IMR-90 (cell line): ENCODE measurements around the gene FAM227B. TPM values are rescaled to one million over a fixed set of nuclear protein-coding genes. Genes with fewer than 3 reads are reported as not detected.

ENCODE experiments used
- ATAC-seq: fragments of 200-7000 bp; cut with Tn5 transposase; 2 replicates; pipeline ENCODE4 v1.9.1; 2020; ENCODE audit warnings: low read depth, mild to moderate bottlenecking, moderate library complexity
- BruUV-seq: library from RNA; stranded (reverse); fragments of 400-500 nt; replicated peaks from 2 replicates; lab custom pipeline; 2021; lab: Mats Ljungman, UMichigan
- CTCF ChIA-PET: fragments of 300-600 bp; formaldehyde crosslinking; extraction: SDS; loops from one replicate; lab custom pipeline; 2021; ENCODE audit warnings: antibody characterized with exemption; lab: Yijun Ruan, JAX
- POLR2A ChIA-PET: fragments of 300-600 bp; sonication (Branson Sonifier 250); formaldehyde crosslinking; loops from one replicate; lab custom pipeline; 2022; ENCODE audit warnings: antibody characterized with exemption; ENCODE audit not compliant: unreplicated experiment; lab: Charles Lee
- DNase-seq: peaks from one replicate; pipeline ENCODE4 v3.0.0; 2013
- H2AFZ ChIP-seq: replicated peaks from 2 replicates; pipeline ENCODE3; 2013; ENCODE audit warnings: low read length, mild to moderate bottlenecking; ENCODE audit not compliant: poor library complexity
- H2AK5ac ChIP-seq: 2 replicates; pipeline ENCODE4 v1.6.1; 2013; ENCODE audit warnings: low read depth, low read length, inconsistent platforms
- H2AK9ac ChIP-seq: replicated peaks from 2 replicates; pipeline ENCODE3; 2013; ENCODE audit warnings: mild to moderate bottlenecking, low read depth, low read length, moderate library complexity; ENCODE audit not compliant: poor library complexity
- H2BK120ac ChIP-seq: 2 replicates; pipeline ENCODE4 v1.6.1; 2013; ENCODE audit warnings: low read depth, low read length, inconsistent platforms
- H2BK15ac ChIP-seq: 3 replicates; pipeline ENCODE4 v1.6.1; 2013; ENCODE audit warnings: low read depth, low read length, inconsistent platforms
- H2BK20ac ChIP-seq: 2 replicates; pipeline ENCODE4 v1.6.1; 2013; ENCODE audit warnings: low read depth, mild to moderate bottlenecking, inconsistent platforms, low read length, moderate library complexity
- H2BK5ac ChIP-seq: 2 replicates; pipeline ENCODE4 v1.6.1; 2013; ENCODE audit warnings: mild to moderate bottlenecking, low read depth, low read length, inconsistent platforms; ENCODE audit not compliant: poor library complexity, severe bottlenecking
- H3K14ac ChIP-seq: replicated peaks from 2 replicates; pipeline ENCODE4 v1.6.1; 2013; ENCODE audit warnings: low read depth, low read length, inconsistent platforms
- H3K18ac ChIP-seq: 2 replicates; pipeline ENCODE4 v1.6.1; 2013; ENCODE audit warnings: low read depth, low read length, control low read depth
- H3K23ac ChIP-seq: 2 replicates; pipeline ENCODE4 v1.6.1; 2013; ENCODE audit warnings: low read depth, low read length, inconsistent platforms
- H3K27ac ChIP-seq: 2 replicates; pipeline ENCODE4 v1.5.1; 2013; ENCODE audit warnings: mild to moderate bottlenecking, control low read depth, low read length; ENCODE audit not compliant: insufficient read depth
- H3K27me3 ChIP-seq: 2 replicates; pipeline ENCODE4 v1.6.1; 2013; ENCODE audit warnings: low read length; ENCODE audit not compliant: control insufficient read depth, insufficient read depth
- H3K36me3 ChIP-seq: 2 replicates; pipeline ENCODE4 v1.6.1; 2013; ENCODE audit warnings: low read length, mixed read lengths; ENCODE audit not compliant: control insufficient read depth, insufficient read depth
- H3K4ac ChIP-seq: 2 replicates; pipeline ENCODE4 v1.6.1; 2013; ENCODE audit warnings: low read depth, low read length, inconsistent platforms
- H3K4me1 ChIP-seq: 2 replicates; pipeline ENCODE4 v1.6.1; 2013; ENCODE audit warnings: low read length, mixed read lengths; ENCODE audit not compliant: control insufficient read depth, insufficient read depth
- H3K4me2 ChIP-seq: 2 replicates; pipeline ENCODE4 v1.6.1; 2013; ENCODE audit warnings: low read depth, mild to moderate bottlenecking, control low read depth, low read length, moderate library complexity
- H3K4me3 ChIP-seq: 2 replicates; pipeline ENCODE4 v1.5.1; 2013; ENCODE audit warnings: low read depth, mild to moderate bottlenecking, control low read depth, low read length, moderate library complexity; ENCODE audit not compliant: insufficient read depth
- H3K56ac ChIP-seq: 2 replicates; pipeline ENCODE4 v1.6.1; 2013; ENCODE audit warnings: low read length, inconsistent platforms; ENCODE audit not compliant: insufficient read depth; ENCODE audit errors: extremely low read depth
- H3K79me1 ChIP-seq, 2 experiments: 2 replicates each; pipeline ENCODE4 v1.6.1; 2013; ENCODE audit warnings: low read length in 2 of 2, inconsistent platforms in 1 of 2, low read depth in 1 of 2
- H3K9ac ChIP-seq: 2 replicates; pipeline ENCODE4 v1.6.1; 2013; ENCODE audit warnings: low read depth, low read length, control low read depth
- H3K9me1 ChIP-seq: 2 replicates; pipeline ENCODE4 v1.6.1; 2013; ENCODE audit warnings: low read length, inconsistent platforms; ENCODE audit not compliant: insufficient read depth
- H3K9me3 ChIP-seq: 2 replicates; pipeline ENCODE4 v1.6.1; 2013; ENCODE audit warnings: low read length; ENCODE audit not compliant: control insufficient read depth, insufficient read depth
- H4K20me1 ChIP-seq: 2 replicates; pipeline ENCODE4 v1.6.1; 2013; ENCODE audit warnings: low read length, inconsistent platforms; ENCODE audit not compliant: insufficient read depth
- H4K5ac ChIP-seq: 2 replicates; pipeline ENCODE4 v1.6.1; 2013; ENCODE audit warnings: mild to moderate bottlenecking, low read depth, low read length, control low read depth
- H4K8ac ChIP-seq, 2 experiments: 2 replicates each; pipeline ENCODE4 v1.6.1; 2013; ENCODE audit warnings: low read depth in 2 of 2, low read length in 2 of 2, control low read depth in 1 of 2, inconsistent platforms in 1 of 2
- H4K91ac ChIP-seq: 2 replicates; pipeline ENCODE4 v1.6.1; 2013; ENCODE audit warnings: low read depth, low read length, inconsistent platforms; ENCODE audit not compliant: insufficient read depth
- CEBPB ChIP-seq: IDR thresholded peaks from 2 replicates; pipeline ENCODE4 v1.6.1; 2012; ENCODE audit warnings: low read depth, low read length, improper control_type of control experiment
- FOS ChIP-seq: fragments of 150-350 bp; IDR thresholded peaks from 2 replicates; pipeline ENCODE4 v1.6.1; 2016; ENCODE audit warnings: low read depth, low read length
- MAFK ChIP-seq: IDR thresholded peaks from 2 replicates; pipeline ENCODE4 v1.6.1; 2012; ENCODE audit warnings: low read depth, low read length, improper control_type of control experiment
- NFE2L2 ChIP-seq: fragments of 150-350 bp; IDR thresholded peaks from 2 replicates; pipeline ENCODE4 v1.6.1; 2016; ENCODE audit warnings: low read depth, mild to moderate bottlenecking, low read length
- USF2 ChIP-seq: fragments of 150-350 bp; IDR thresholded peaks from 2 replicates; pipeline ENCODE4 v1.6.1; 2017; ENCODE audit warnings: mild to moderate bottlenecking, antibody characterized with exemption, low read length, low read depth
- WGBS, 2 experiments: methylation state at CpG; one replicate each; pipeline versions ENCODE4 v1.1.5 to v1.1.7; 2013; ENCODE audit warnings: missing lambda C conversion rate in 2 of 2; ENCODE audit not compliant: insufficient read length in 1 of 2; ENCODE audit errors: extremely low coverage in 2 of 2; 5-methylcytosine and 5-hydroxymethylcytosine counted together
- dilution Hi-C: fragments of 300-500 bp; cut with HindIII; formaldehyde crosslinking; loops from one replicate; pipeline ENCODE4 v1.14.3; 2018; ENCODE audit warnings: low sequenced_read_pairs; ENCODE audit not compliant: unreplicated experiment
- in situ Hi-C: fragments of 300-500 bp; cut with MboI; formaldehyde crosslinking; loops from 3 replicates; pipeline ENCODE4 v1.14.3; 2019; ENCODE audit warnings: low sequenced_read_pairs, inconsistent platforms, mixed read lengths
- intact Hi-C: fragments of 100-400 bp; cut with micrococcal nuclease; formaldehyde crosslinking; loops from 2 replicates; pipeline ENCODE4 v1.10.0; 2022
- polyA plus RNA-seq, 3 experiments: library from polyadenylated mRNA; depleted of rRNA; stranded (reverse); fragments of >200 nt; gene quantifications; 2 replicates each; pipeline ENCODE4 v1.2.3, GENCODE V29; 2012; ENCODE audit warnings: low replicate concordance in 1 of 3
- total RNA-seq: library from RNA; depleted of rRNA; stranded (reverse); fragments of >200 nt; gene quantifications from 2 replicates; pipeline ENCODE4 v1.2.3, GENCODE V29; 2012

Gene FAM227B
- total and polyA plus RNA-seq, 2 of the 4 experiments (the other 2 are of a cell fraction) = 1.8 to 3.0 TPM

GRCh38 chr15:49313650-49314049 lies 307.0 kb downstream of the FAM227B start:
- peak; percentile 95 for ATAC-seq
- Histone ChIP-seq H3K27ac (peak overlapping the region; percentile 52; the same call in 1 of the 2 replicates), H2BK5ac (peak overlapping the region; percentile 28), H3K4me1 (peaks cover 6% of the 10 kb centered on the region), H2BK120ac (no peak overlapping the region), H4K20me1 (peaks cover 4% of the 10 kb centered on the region; the same call in 1 of the 2 replicates), H3K9me3 (no peaks in the 10 kb centered on the region), H2AFZ (no peak overlapping the region), H4K91ac (no peak overlapping the region), H3K14ac (no peak overlapping the region; the same call in 1 of the 2 replicates), H2BK15ac (no peak overlapping the region), H2AK5ac (no peak overlapping the region), H3K23ac (no peak overlapping the region), H2BK20ac (no peak overlapping the region), H3K9ac (no peak overlapping the region), H3K79me1 (peaks cover 7 to 32% of the 10 kb centered on the region in 2 experiments), H4K8ac (peak overlapping the region in 1 of 2 experiments; percentile 20; a peak in 1 of 4 replicates), H3K36me3 (peaks cover 4% of the 10 kb centered on the region), H3K4ac (peak overlapping the region; percentile 13; the same call in 1 of the 2 replicates), H3K9me1 (peaks cover 14% of the 10 kb centered on the region), H3K27me3 (no peaks in the 10 kb centered on the region), H3K56ac (no peak overlapping the region), H3K18ac (no peak overlapping the region; the same call in 1 of the 2 replicates), H3K4me3 (no peak overlapping the region), H2AK9ac (no peak overlapping the region), H3K4me2 (no peak overlapping the region), H4K5ac (no peak overlapping the region)
- no TSS peak for BruUV-seq
- no CpG with 5 or more reads among the region's 1 CpG for WGBS, 2 experiments
- DNase-seq = peak; percentile 94
- dilution Hi-C loops = no loop called here
- CTCF ChIA-PET = no interaction called here
- intact Hi-C loops = no loop called here
- TF ChIP-seq FOS (peak; percentile 36; the same call in 1 of the 2 replicates), CEBPB (peak; percentile 77), MAFK (peak; percentile 17; the same call in 1 of the 2 replicates), USF2 (no peak), NFE2L2 (peak; percentile 53; the same call in 1 of the 2 replicates)
- in situ Hi-C loops = no loop called here
- POLR2A ChIA-PET = no interaction called here
